Right atrium auricular region (tissue), 2 donors: ENCODE data around the gene SYP. TPM values are rescaled to one million over a fixed set of nuclear protein-coding genes. Genes with fewer than 3 reads are reported as not detected.

Experiments
- DNase-seq: peaks from one replicate; pipeline ENCODE4 v3.0.0-alpha.2; 2019; ENCODE audit warnings: low spot score
- H3K27ac ChIP-seq, 2 donors: fragments of 200-600 bp; sonication (generic); 1 replicate in 1 of 2; 2 replicates in 1 of 2; pipeline ENCODE4 v1.5.1; 2016 to 2019
- H3K27me3 ChIP-seq, 2 donors: fragments of 200-600 bp; sonication (generic); one replicate each; pipeline versions ENCODE4 v1.5.1 to v1.6.0; 2017 to 2019
- H3K36me3 ChIP-seq: fragments of 200-600 bp; sonication (generic); one replicate; pipeline ENCODE4 v1.5.1; 2016
- H3K4me1 ChIP-seq, 2 donors: fragments of 200-600 bp; sonication (generic); one replicate each; pipeline versions ENCODE4 v1.5.1 to v1.6.0; 2017 to 2019
- H3K4me3 ChIP-seq, 2 donors: fragments of 200-600 bp; sonication (generic); 1 replicate in 1 of 2; 2 replicates in 1 of 2; pipeline ENCODE4 v1.5.1; 2017 to 2019; ENCODE audit warnings: mild to moderate bottlenecking in 1 of 2, moderate library complexity in 1 of 2
- H3K9me3 ChIP-seq, 2 donors: fragments of 200-600 bp; sonication (generic); one replicate each; pipeline ENCODE4 v1.5.1; 2019
- CTCF ChIP-seq, 2 donors: fragments of 200-600 bp; sonication (generic); IDR thresholded peaks; one replicate each; pipeline ENCODE4 v1.5.1; 2019; ENCODE audit warnings: antibody characterized with exemption in 2 of 2
- total RNA-seq, 2 donors: library from RNA; depleted of rRNA; stranded (reverse); fragments of >200 nt; gene quantifications; one replicate each; pipeline ENCODE4 v1.1.0, GENCODE V29; 2016

The SYP gene
- total RNA-seq, 2 donors from 2014 or later: 2.8 to 3.5 TPM

- DNase-seq: no peak
- no peak for TF ChIP-seq CTCF (IDR thresholded peaks at IDR 0.05)
- H3K27ac ChIP-seq: peak within 1 kb of the TSS; percentile 89 to 91
- no peaks in the 10 kb centered on the region for H3K27me3 ChIP-seq
- no peaks in the 10 kb centered on the region for H3K9me3 ChIP-seq
- H3K4me1 ChIP-seq: peaks cover 0 to 10% of the 10 kb centered on the region in 2 donors
- peaks cover 22% of the 10 kb centered on the region for H3K36me3 ChIP-seq
- peak within 1 kb of the TSS; percentile 48 to 64 for H3K4me3 ChIP-seq
Measured at GRCh38 chrX:49171752-49172279, 28.2 kb downstream of the SYP start, which contains the start of gene PLP2. Gene PLP2 (plus strand): TSS chrX:49171898. CDS start chrX:49172001, 103 bp downstream.

- no peaks in the 10 kb centered on the region for H3K9me3 ChIP-seq
- H3K36me3 ChIP-seq: no peaks in the 10 kb centered on the region
- TF ChIP-seq CTCF (IDR thresholded peaks at IDR 0.05): no peak
- H3K27ac ChIP-seq: peak overlapping the region; percentile 91 to 92
- DNase-seq: no peak
- H3K4me3 ChIP-seq: peak overlapping the region; percentile 35 to 42
- peaks cover 0 to 10% of the 10 kb centered on the region in 2 donors for H3K4me1 ChIP-seq
- H3K27me3 ChIP-seq: no peaks in the 10 kb centered on the region
Measured at GRCh38 chrX:49167740-49168108, 32.3 kb downstream of the SYP start.

GRCh38 chrX:49166914-49167739 lies 32.9 kb downstream of the SYP start:
- Histone ChIP-seq H3K4me1 (peaks cover 0 to 9% of the 10 kb centered on the region in 2 donors), H3K27ac (peak overlapping the region; percentile 91 to 92), H3K9me3 (no peaks in the 10 kb centered on the region), H3K36me3 (no peaks in the 10 kb centered on the region), H3K4me3 (peak overlapping the region; percentile 35 to 42), H3K27me3 (no peaks in the 10 kb centered on the region)
- peak; percentile 87 for DNase-seq
- no peak for TF ChIP-seq CTCF (IDR thresholded peaks at IDR 0.05)

GRCh38 chrX:49165901-49166881 lies 33.8 kb downstream of the SYP start:
- Histone ChIP-seq H3K4me3 (peak overlapping the region; percentile 35 to 42), H3K9me3 (no peaks in the 10 kb centered on the region), H3K36me3 (no peaks in the 10 kb centered on the region), H3K27me3 (no peaks in the 10 kb centered on the region), H3K4me1 (peaks cover 0 to 9% of the 10 kb centered on the region in 2 donors), H3K27ac (peak overlapping the region; percentile 91 to 92)
- DNase-seq: peak; percentile 71
- peak in 1 of 2 donors; percentile 54 for TF ChIP-seq CTCF (IDR thresholded peaks at IDR 0.05)

GRCh38 chrX:49164589-49165360 lies 35.2 kb downstream of the SYP start:
- no peak for DNase-seq
- Histone ChIP-seq H3K4me3 (no peak overlapping the region), H3K27ac (peak overlapping the region; percentile 91 to 92), H3K27me3 (no peaks in the 10 kb centered on the region), H3K36me3 (no peaks in the 10 kb centered on the region), H3K9me3 (no peaks in the 10 kb centered on the region), H3K4me1 (peaks cover 0 to 9% of the 10 kb centered on the region in 2 donors)
- TF ChIP-seq CTCF (IDR thresholded peaks at IDR 0.05): no peak
